SU-DHL-6 (cell line): ENCODE results near the gene GSG1L2.

Experiments used
- H2AFZ ChIP-seq: fragments of 200-600 bp; sonication (generic); 2 replicates; pipeline ENCODE4 v1.6.1; 2014; ENCODE audit warnings: low read depth, mild to moderate bottlenecking, moderate library complexity, mixed read lengths, antibody characterized with exemption, low read length; ENCODE audit not compliant: severe bottlenecking
- H3F3A ChIP-seq: fragments of 200-600 bp; shearing (Covaris generic); 2 replicates; pipeline ENCODE4 v1.6.0; 2016; ENCODE audit warnings: antibody characterized with exemption, mild to moderate bottlenecking; ENCODE audit not compliant: insufficient read depth
- H3K27ac ChIP-seq: fragments of 200-600 bp; sonication (generic); 2 replicates; pipeline ENCODE4 v1.5.1; 2016; ENCODE audit warnings: low read depth, mild to moderate bottlenecking, low read length, moderate library complexity, mixed read lengths
- H3K27me3 ChIP-seq: fragments of 200-600 bp; sonication (generic), shearing (Covaris generic); 2 replicates; pipeline ENCODE4 v1.6.0; 2014; ENCODE audit warnings: mild to moderate bottlenecking, low read length
- H3K36me3 ChIP-seq: fragments of 200-600 bp; sonication (generic); 2 replicates; pipeline ENCODE4 v1.6.1; 2014; ENCODE audit warnings: mild to moderate bottlenecking, low read length, mixed read lengths
- H3K4me2 ChIP-seq: fragments of 300-600, 200-600 bp; shearing (Covaris generic), sonication (generic); 2 replicates; pipeline ENCODE4 v1.6.0; 2014; ENCODE audit warnings: low read length, low read depth, mild to moderate bottlenecking; ENCODE audit not compliant: poor library complexity, severe bottlenecking
- H3K4me3 ChIP-seq: fragments of 200-600 bp; sonication (generic); 2 replicates; pipeline ENCODE4 v1.5.1; 2014; ENCODE audit warnings: antibody characterized with exemption, low read length, mild to moderate bottlenecking, mixed read lengths; ENCODE audit not compliant: insufficient read depth, poor library complexity, severe bottlenecking
- H3K79me2 ChIP-seq: fragments of 200-600 bp; sonication (generic); 2 replicates; pipeline ENCODE4 v1.6.1; 2014; ENCODE audit warnings: mild to moderate bottlenecking, low read length, moderate library complexity; ENCODE audit not compliant: insufficient read depth
- H3K9ac ChIP-seq: fragments of 200-600 bp; sonication (generic); 2 replicates; pipeline ENCODE4 v1.7.0; 2014; ENCODE audit warnings: mild to moderate bottlenecking, low read length
- H3K9me2 ChIP-seq: fragments of 200-600 bp; sonication (generic); replicated peaks from 2 replicates; pipeline ENCODE4 v1.6.1; 2014; ENCODE audit warnings: low read length; ENCODE audit not compliant: insufficient read depth
- H3K9me3 ChIP-seq: fragments of 200-600 bp; sonication (generic); 2 replicates; pipeline ENCODE4 v1.6.1; 2014; ENCODE audit warnings: low read length, mixed read lengths; ENCODE audit not compliant: insufficient read depth
- H4K20me1 ChIP-seq: fragments of 200-600 bp; sonication (generic); 2 replicates; pipeline ENCODE4 v1.6.1; 2014; ENCODE audit warnings: low read depth, mild to moderate bottlenecking, antibody characterized with exemption, low read length, moderate library complexity, mixed read lengths
- EZH2phosphoT487 ChIP-seq: fragments of 200-600 bp; sonication (generic), shearing (Covaris generic); conservative IDR thresholded peaks from 2 replicates; pipeline ENCODE4 v1.6.1; 2018; ENCODE audit warnings: mild to moderate bottlenecking, antibody characterized with exemption, low read length, moderate library complexity, mixed read lengths
- TF ChIP-seq, protein P1 (sequence below): fragments of 200-600 bp; sonication (generic); IDR thresholded peaks from one replicate; pipeline ENCODE4 v1.5.1; 2017; ENCODE audit warnings: antibody characterized with exemption, mild to moderate bottlenecking, low read length, moderate library complexity; ENCODE audit not compliant: insufficient read depth, poor library complexity, severe bottlenecking

The GSG1L2 gene

DNA sequence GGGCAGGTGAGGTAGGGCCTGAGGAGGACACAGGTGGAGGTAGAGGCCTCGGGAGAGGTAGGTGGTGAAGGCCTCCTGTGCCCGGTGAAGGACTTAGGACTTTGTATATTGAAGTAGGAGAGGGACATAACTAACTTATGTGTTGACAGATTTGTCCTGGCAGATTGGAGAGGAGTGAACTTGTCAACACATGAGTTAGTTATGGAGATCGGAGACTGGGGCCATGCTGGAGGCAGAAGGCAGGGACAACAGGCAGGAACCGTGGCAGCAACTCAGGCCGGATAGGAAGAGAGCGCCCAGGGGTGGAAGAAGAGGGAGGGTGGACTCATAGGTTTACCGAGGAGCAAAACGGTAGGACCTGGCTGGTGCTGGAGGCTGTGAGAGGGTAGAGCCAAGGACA lies 22.3 kb upstream of the GSG1L2 start:
- no peak for TF ChIP-seq EZH2phosphoT487
- TF ChIP-seq, protein P1, sequence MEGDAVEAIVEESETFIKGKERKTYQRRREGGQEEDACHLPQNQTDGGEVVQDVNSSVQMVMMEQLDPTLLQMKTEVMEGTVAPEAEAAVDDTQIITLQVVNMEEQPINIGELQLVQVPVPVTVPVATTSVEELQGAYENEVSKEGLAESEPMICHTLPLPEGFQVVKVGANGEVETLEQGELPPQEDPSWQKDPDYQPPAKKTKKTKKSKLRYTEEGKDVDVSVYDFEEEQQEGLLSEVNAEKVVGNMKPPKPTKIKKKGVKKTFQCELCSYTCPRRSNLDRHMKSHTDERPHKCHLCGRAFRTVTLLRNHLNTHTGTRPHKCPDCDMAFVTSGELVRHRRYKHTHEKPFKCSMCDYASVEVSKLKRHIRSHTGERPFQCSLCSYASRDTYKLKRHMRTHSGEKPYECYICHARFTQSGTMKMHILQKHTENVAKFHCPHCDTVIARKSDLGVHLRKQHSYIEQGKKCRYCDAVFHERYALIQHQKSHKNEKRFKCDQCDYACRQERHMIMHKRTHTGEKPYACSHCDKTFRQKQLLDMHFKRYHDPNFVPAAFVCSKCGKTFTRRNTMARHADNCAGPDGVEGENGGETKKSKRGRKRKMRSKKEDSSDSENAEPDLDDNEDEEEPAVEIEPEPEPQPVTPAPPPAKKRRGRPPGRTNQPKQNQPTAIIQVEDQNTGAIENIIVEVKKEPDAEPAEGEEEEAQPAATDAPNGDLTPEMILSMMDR: no peak
- no peaks in the 10 kb centered on the region for H4K20me1 ChIP-seq
- H3K4me2 ChIP-seq: no peak overlapping the region
- H3K4me3 ChIP-seq: no peak overlapping the region
- H3F3A ChIP-seq: no peaks in the 10 kb centered on the region
- H3K79me2 ChIP-seq: no peaks in the 10 kb centered on the region
- no peak overlapping the region for H2AFZ ChIP-seq
- H3K27ac ChIP-seq: no peak overlapping the region
- no peaks in the 10 kb centered on the region for H3K36me3 ChIP-seq
- no peak overlapping the region for H3K9ac ChIP-seq
- no peaks in the 10 kb centered on the region for H3K27me3 ChIP-seq
- no peaks in the 10 kb centered on the region for H3K9me3 ChIP-seq
- no peaks in the 10 kb centered on the region for H3K9me2 ChIP-seq

DNA sequence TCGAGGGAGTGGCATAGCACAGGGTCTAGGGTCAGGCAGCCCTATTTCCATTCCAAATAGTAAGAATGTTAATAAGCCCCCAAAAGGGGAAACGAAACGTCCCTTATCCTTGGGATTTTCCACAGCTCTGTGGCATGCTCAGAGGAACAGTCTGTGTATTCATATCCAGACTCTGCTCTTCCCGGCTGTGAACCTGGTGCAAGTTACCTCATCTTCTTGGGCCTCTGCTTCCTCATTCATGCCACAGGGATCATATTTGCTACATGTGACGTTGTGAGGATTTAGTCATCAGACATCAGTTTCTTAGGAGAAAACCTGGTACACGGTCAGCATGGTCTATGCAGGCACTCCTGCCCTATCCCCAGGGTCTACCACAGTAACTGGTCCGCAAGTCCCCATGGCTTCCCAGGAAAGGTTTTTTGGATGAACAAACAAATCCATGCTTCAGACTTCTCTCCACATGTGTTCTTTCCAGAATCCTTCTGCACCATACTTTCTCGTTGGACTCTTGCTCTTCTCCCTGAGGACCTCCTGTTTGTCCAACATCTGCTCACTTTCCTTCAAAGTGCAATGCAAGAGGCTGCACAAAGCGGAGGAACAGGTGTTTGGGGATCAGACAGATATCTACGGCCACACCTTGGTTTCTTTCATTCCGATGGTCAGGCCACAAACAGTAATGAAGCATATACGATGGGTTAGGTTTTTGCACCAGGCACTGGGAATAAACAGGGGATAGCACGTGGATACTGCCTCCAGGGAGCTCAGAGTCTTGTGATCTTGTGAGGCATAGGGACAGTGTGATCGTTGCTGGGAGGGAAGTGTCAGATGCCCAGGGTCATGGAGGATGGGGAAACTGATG lies 21.5 kb upstream of the GSG1L2 start:
- H3K27me3 ChIP-seq: no peaks in the 10 kb centered on the region
- H3F3A ChIP-seq: no peaks in the 10 kb centered on the region
- no peak overlapping the region for H3K4me3 ChIP-seq
- H3K4me2 ChIP-seq: no peak overlapping the region
- no peaks in the 10 kb centered on the region for H4K20me1 ChIP-seq
- no peak overlapping the region for H3K9ac ChIP-seq
- no peaks in the 10 kb centered on the region for H3K9me3 ChIP-seq
- H2AFZ ChIP-seq: no peak overlapping the region
- no peak overlapping the region for H3K27ac ChIP-seq
- no peaks in the 10 kb centered on the region for H3K36me3 ChIP-seq
- no peaks in the 10 kb centered on the region for H3K9me2 ChIP-seq
- TF ChIP-seq EZH2phosphoT487: no peak
- TF ChIP-seq, protein P1: no peak
- H3K79me2 ChIP-seq: no peaks in the 10 kb centered on the region

DNA sequence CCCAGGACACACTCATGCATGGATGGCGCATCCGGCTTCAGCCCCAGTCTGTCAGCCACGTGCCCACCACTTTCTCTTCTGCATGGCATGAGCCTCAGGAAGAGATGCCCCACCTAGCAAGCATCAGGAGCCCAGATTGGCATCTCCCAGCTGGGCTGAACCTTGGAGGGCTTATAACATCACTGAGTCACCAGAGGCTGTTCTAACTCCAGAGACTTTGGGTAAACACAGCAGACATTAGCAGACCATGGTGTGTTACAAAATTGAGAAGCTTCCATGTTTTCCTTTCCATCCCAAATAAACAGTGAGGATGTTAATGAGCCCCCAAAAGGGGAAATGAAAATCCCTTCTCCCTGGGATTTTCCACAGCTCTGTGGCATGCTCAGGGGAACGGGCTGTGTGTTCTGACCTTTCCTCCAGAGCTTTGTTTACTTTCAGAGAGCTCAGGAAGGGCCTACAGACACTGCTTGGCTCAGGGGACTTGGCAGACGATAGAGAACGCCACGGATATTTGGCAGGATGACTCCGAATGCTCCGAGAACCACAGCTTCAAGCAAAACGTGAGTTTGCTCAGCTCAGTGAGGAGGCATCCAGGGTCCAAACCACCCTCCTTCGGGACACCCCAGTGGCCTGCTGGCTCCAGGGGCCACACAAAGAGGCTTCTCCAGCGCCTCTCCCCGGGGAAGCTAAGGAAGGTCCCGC lies 20.3 kb upstream of the GSG1L2 start:
- Histone ChIP-seq H3K36me3 (no peaks in the 10 kb centered on the region), H2AFZ (no peak overlapping the region), H3K79me2 (no peaks in the 10 kb centered on the region), H3K4me3 (no peak overlapping the region), H4K20me1 (no peaks in the 10 kb centered on the region), H3K9ac (no peak overlapping the region), H3F3A (no peaks in the 10 kb centered on the region), H3K9me2 (no peaks in the 10 kb centered on the region), H3K27ac (no peak overlapping the region), H3K9me3 (no peaks in the 10 kb centered on the region), H3K4me2 (no peak overlapping the region), H3K27me3 (no peaks in the 10 kb centered on the region)
- TF ChIP-seq, protein P1: no peak
- no peak for TF ChIP-seq EZH2phosphoT487
